ENCODE results near the gene CCNI2.

Gene CCNI2

GRCh38 chr5:132750471-132751230, 3.4 kb downstream of the CCNI2 start:
- no peak for DNase-seq (ENCODE audit: low read depth in 2 of 2)

GRCh38 chr5:132751444-132751843, 4.2 kb downstream of the CCNI2 start:
- peak; percentile 71 to 76 for DNase-seq (ENCODE audit: low read depth in 2 of 2)

- DNase-seq (ENCODE audit: low read depth in 2 of 2), result no peak
These were observed 4.8 kb downstream of the CCNI2 start for GRCh38 chr5:132751971-132752580.

GRCh38 chr5:132752581-132753125, 5.4 kb downstream of the CCNI2 start:
- no peak for DNase-seq (ENCODE audit: low read depth in 2 of 2)

GRCh38 chr5:132753135-132753987, 6.1 kb downstream of the CCNI2 start:
- no peak for DNase-seq (ENCODE audit: low read depth in 2 of 2)

- DNase-seq (ENCODE audit: low read depth in 2 of 2), result no peak
These were observed 6.9 kb downstream of the CCNI2 start for GRCh38 chr5:132754111-132754510.

GRCh38 chr5:132754947-132755346, 7.7 kb downstream of the CCNI2 start:
- no peak for DNase-seq (ENCODE audit: low read depth in 2 of 2)

GRCh38 chr5:132756542-132756941, 9.3 kb downstream of the CCNI2 start:
- DNase-seq (ENCODE audit: low read depth in 2 of 2), result no peak

- no peak for DNase-seq (ENCODE audit: low read depth in 2 of 2)
These were observed 11.2 kb downstream of the CCNI2 start for GRCh38 chr5:132758451-132758850.

GRCh38 chr5:132759114-132760048, 12.2 kb downstream of the CCNI2 start:
- no peak for DNase-seq (ENCODE audit: low read depth in 2 of 2)

- no peak for DNase-seq (ENCODE audit: low read depth in 2 of 2)
These were observed 12.8 kb downstream of the CCNI2 start for GRCh38 chr5:132760049-132760420.

- no peak for DNase-seq (ENCODE audit: low read depth in 2 of 2)
These were observed 13.5 kb downstream of the CCNI2 start for GRCh38 chr5:132760601-132761317.

GRCh38 chr5:132761321-132762240, 14.4 kb downstream of the CCNI2 start:
- no peak for DNase-seq (ENCODE audit: low read depth in 2 of 2)

- DNase-seq (ENCODE audit: low read depth in 2 of 2), result no peak
These were observed 15.2 kb downstream of the CCNI2 start for GRCh38 chr5:132762246-132763000.

- DNase-seq (ENCODE audit: low read depth in 2 of 2), result no peak
These were observed 16.2 kb downstream of the CCNI2 start for GRCh38 chr5:132763181-132764036.

GRCh38 chr5:132764051-132764450, 16.8 kb downstream of the CCNI2 start:
- no peak for DNase-seq (ENCODE audit: low read depth in 2 of 2)

GRCh38 chr5:132764671-132765238, 17.5 kb downstream of the CCNI2 start:
- no peak for DNase-seq (ENCODE audit: low read depth in 2 of 2)
